Measurements from ENCODE around the gene ACTG2.

DNA sequence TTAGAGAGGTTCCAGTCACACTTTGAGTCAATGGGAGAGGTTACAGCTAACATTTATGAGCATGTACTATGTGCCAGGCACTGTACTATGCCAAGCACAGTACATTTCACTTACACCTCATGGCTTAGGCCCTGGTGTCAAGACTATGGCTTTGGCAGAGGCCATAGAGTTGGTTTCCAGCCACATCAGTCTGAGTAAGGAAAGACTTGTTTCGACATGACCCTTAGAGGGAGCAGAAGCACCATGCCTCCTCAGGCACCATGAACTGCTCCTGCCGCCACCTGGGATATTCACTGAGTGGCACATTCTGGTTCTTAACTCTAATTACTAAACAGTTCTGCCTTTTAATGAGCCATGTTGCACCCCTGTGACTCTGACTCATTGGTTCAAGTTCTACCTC lies 46.6 kb downstream of the ACTG2 start:
- no peak for TF ChIP-seq EZH2 (IDR thresholded peaks at IDR 0.05; ENCODE audit: low read depth)
- TF ChIP-seq, protein P1, sequence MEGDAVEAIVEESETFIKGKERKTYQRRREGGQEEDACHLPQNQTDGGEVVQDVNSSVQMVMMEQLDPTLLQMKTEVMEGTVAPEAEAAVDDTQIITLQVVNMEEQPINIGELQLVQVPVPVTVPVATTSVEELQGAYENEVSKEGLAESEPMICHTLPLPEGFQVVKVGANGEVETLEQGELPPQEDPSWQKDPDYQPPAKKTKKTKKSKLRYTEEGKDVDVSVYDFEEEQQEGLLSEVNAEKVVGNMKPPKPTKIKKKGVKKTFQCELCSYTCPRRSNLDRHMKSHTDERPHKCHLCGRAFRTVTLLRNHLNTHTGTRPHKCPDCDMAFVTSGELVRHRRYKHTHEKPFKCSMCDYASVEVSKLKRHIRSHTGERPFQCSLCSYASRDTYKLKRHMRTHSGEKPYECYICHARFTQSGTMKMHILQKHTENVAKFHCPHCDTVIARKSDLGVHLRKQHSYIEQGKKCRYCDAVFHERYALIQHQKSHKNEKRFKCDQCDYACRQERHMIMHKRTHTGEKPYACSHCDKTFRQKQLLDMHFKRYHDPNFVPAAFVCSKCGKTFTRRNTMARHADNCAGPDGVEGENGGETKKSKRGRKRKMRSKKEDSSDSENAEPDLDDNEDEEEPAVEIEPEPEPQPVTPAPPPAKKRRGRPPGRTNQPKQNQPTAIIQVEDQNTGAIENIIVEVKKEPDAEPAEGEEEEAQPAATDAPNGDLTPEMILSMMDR (conservative IDR thresholded peaks at IDR 0.05), result no peak
